Measurements from ENCODE around the gene CAMK2A. TPM values are rescaled to one million over a fixed set of nuclear protein-coding genes. Genes with fewer than 3 reads are reported as not detected.

CAMK2A gene
- total RNA-seq, 1 experiment from 2014 or later, result 0.13 TPM

- H3K4me3 ChIP-seq, result no peak overlapping the region
- H2AFZ ChIP-seq, result no peak overlapping the region
- no peaks in the 10 kb centered on the region for H3K79me2 ChIP-seq (ENCODE audit: low read depth)
- H3K4me1 ChIP-seq (replicated peaks; ENCODE audit: insufficient read depth), result peaks cover 15% of the 10 kb centered on the region
- H3K9me2 ChIP-seq (ENCODE audit: insufficient read depth), result no peaks in the 10 kb centered on the region
- H3K4me2 ChIP-seq, result no peak overlapping the region
- intact Hi-C loops (cut with micrococcal nuclease; ENCODE audit: unreplicated experiment), result loop anchor here (5.0 kb wide), 1 partner anchor 52 kb away; no protein-coding TSS in a partner anchor
- no peaks in the 10 kb centered on the region for H4K20me1 ChIP-seq (ENCODE audit: insufficient read depth)
- H3K27ac ChIP-seq, result no peak overlapping the region
- TF ChIP-seq CTCF (conservative IDR thresholded peaks at IDR 0.05) (no peak), EZH2 (IDR thresholded peaks at IDR 0.05; ENCODE audit: low read depth) (no peak)
- H3K36me3 ChIP-seq (ENCODE audit: low read depth), result no peaks in the 10 kb centered on the region
- BruUV-seq (replicated peaks), result no TSS peak
- ChIA-PET CTCF (no interaction called here), POLR2A (ENCODE audit: unreplicated experiment) (interaction anchor here (0.6 kb wide), 2 partner anchors 10 to 956 kb away, joined by 4 to 5 read pairs; partner anchors contain the start of gene GRPEL2)
- H3K27me3 ChIP-seq (ENCODE audit: insufficient read depth, low read depth), result no peaks in the 10 kb centered on the region
- no peaks in the 10 kb centered on the region for H3K9me3 ChIP-seq (ENCODE audit: insufficient read depth, low read depth)
- DNase-seq, result no peak
- H3F3A ChIP-seq (ENCODE audit: insufficient read depth, low read depth), result peaks cover 18% of the 10 kb centered on the region
Measured at GRCh38 chr5:150300496-150301169, 11.1 kb upstream of the CAMK2A start.

DNA sequence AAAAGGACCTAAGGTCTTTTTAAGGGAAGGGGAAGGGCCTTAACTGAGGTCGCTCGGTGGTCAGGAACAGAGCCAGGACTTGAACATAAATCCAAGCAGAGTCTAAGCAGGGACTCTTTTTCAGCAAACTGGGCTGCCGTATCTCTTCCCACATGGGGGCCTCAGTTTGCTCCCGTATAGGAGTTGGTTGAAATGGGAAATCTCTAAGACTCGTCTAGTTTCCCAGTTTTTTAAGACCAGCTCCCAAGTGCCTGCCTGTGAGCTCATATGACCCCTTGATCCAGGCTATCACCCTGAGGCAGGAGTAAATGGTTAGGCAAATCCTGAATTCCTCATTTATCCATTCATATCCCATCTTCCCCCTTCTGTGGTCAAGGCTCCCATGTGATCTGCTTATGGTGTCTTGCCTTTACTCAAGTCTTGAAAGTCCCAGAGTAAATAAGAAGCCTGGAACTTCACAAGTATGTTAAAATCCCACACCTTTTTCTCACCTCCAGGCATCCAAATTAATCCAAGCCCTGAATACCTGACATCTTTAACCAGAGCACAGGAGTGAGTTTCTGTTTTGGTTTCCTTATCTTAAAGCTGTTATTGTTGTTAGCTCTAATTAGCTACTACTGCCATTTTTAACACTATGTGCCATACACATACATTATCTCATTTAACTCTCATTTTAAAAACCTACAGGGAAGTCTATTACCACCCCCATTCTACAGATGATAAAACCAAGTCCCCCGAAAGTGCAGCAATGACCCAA lies 10.2 kb upstream of the CAMK2A start:
- Histone ChIP-seq H3K36me3 (ENCODE audit: low read depth) (no peaks in the 10 kb centered on the region), H3K4me3 (no peak overlapping the region), H3K4me1 (replicated peaks; ENCODE audit: insufficient read depth) (peaks cover 22% of the 10 kb centered on the region), H3K79me2 (ENCODE audit: low read depth) (no peaks in the 10 kb centered on the region), H3K4me2 (no peak overlapping the region), H3K27ac (no peak overlapping the region), H4K20me1 (ENCODE audit: insufficient read depth) (no peaks in the 10 kb centered on the region), H3F3A (ENCODE audit: insufficient read depth, low read depth) (peaks cover 18% of the 10 kb centered on the region), H3K27me3 (ENCODE audit: insufficient read depth, low read depth) (no peaks in the 10 kb centered on the region), H2AFZ (no peak overlapping the region), H3K9me3 (ENCODE audit: insufficient read depth, low read depth) (no peaks in the 10 kb centered on the region), H3K9me2 (ENCODE audit: insufficient read depth) (no peaks in the 10 kb centered on the region)
- ChIA-PET CTCF (no interaction called here), POLR2A (ENCODE audit: unreplicated experiment) (interaction anchor here (0.5 to 0.9 kb wide), 4 partner anchors 11 to 955 kb away, joined by 4 to 5 read pairs (median 4); partner anchors contain the start of gene GRPEL2)
- DNase-seq, result peak in 1 of 2 experiments; percentile 57
- intact Hi-C loops (cut with micrococcal nuclease; ENCODE audit: unreplicated experiment), result loop anchor here (5.0 kb wide), 1 partner anchor 53 kb away; no protein-coding TSS in a partner anchor
- BruUV-seq (replicated peaks), result no TSS peak
- TF ChIP-seq CTCF (conservative IDR thresholded peaks at IDR 0.05), result no peak
- TF ChIP-seq EZH2 (IDR thresholded peaks at IDR 0.05; ENCODE audit: low read depth), result no peak

DNA sequence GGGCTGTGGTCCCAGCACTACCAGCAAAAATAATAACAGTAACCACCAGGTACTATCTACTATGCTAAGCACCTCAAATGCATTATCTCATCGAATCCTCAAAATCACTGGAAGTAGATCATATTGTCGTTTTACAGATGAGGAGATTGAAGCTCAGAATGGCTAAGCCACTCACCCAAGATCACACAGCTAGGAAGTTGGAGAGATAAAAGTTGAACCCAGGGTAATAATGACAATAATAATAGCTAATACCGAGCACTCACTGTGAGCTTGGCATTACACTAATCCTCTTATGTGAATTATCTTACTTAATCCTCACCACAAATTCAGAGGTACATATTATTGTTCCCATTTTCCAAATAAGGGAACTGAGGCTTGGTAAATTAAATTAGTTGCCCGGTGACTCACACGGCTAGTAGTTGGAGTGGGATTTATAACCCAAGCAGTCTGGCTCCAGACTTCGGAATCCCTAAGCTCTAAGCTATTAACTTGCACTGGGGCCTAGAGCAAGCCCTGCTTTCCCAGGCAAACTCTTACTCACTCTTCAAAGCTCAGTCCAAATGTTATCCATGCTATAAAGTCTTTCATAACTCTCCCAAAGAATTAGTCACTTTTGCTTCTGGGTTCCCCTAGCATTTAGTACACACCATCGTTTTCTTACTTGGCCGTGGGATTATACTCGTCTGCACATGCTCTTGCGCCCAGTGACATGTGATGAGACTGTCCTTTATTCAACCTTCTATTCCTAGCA lies 9.3 kb upstream of the CAMK2A start:
- TF ChIP-seq EZH2 (IDR thresholded peaks at IDR 0.05; ENCODE audit: low read depth), result no peak
- TF ChIP-seq CTCF (conservative IDR thresholded peaks at IDR 0.05), result no peak
- no peak for DNase-seq
- intact Hi-C loops (cut with micrococcal nuclease; ENCODE audit: unreplicated experiment), result no loop called here
- no TSS peak for BruUV-seq (replicated peaks)
- H3K9me3 ChIP-seq (ENCODE audit: insufficient read depth, low read depth), result no peaks in the 10 kb centered on the region
- no peak overlapping the region for H3K27ac ChIP-seq
- H3K27me3 ChIP-seq (ENCODE audit: insufficient read depth, low read depth), result no peaks in the 10 kb centered on the region
- ChIA-PET POLR2A (ENCODE audit: unreplicated experiment) (interaction anchor here (0.9 kb wide), 1 partner anchor 75 kb away, joined by 4 read pairs; no protein-coding TSS in a partner anchor), CTCF (no interaction called here)
- H3K4me3 ChIP-seq, result no peak overlapping the region
- no peaks in the 10 kb centered on the region for H4K20me1 ChIP-seq (ENCODE audit: insufficient read depth)
- no peaks in the 10 kb centered on the region for H3K79me2 ChIP-seq (ENCODE audit: low read depth)
- H3F3A ChIP-seq (ENCODE audit: insufficient read depth, low read depth), result peaks cover 15% of the 10 kb centered on the region
- no peak overlapping the region for H3K4me2 ChIP-seq
- no peaks in the 10 kb centered on the region for H3K36me3 ChIP-seq (ENCODE audit: low read depth)
- peaks cover 16% of the 10 kb centered on the region for H3K4me1 ChIP-seq (replicated peaks; ENCODE audit: insufficient read depth)
- H3K9me2 ChIP-seq (ENCODE audit: insufficient read depth), result no peaks in the 10 kb centered on the region
- H2AFZ ChIP-seq, result no peak overlapping the region
